Karpas-422 (cell line): ENCODE results near the gene LRRC27. TPM values are rescaled to one million over a fixed set of nuclear protein-coding genes. Genes with fewer than 3 reads are reported as not detected.

Experiments used
- DNase-seq: peaks from one replicate; pipeline ENCODE4 v3.0.0-alpha.2; 2015
- H2AFZ ChIP-seq: fragments of 200-600 bp; sonication (generic); 2 replicates; pipeline ENCODE4 v1.6.1; 2014; ENCODE audit warnings: antibody characterized with exemption, low read length, mixed read lengths
- H3K27ac ChIP-seq: fragments of 200-600 bp; sonication (generic); 2 replicates; pipeline ENCODE4 v1.5.1; 2014; ENCODE audit warnings: mild to moderate bottlenecking, low read length, moderate library complexity
- H3K27me3 ChIP-seq: fragments of 200-600 bp; sonication (generic); 2 replicates; pipeline ENCODE4 v1.6.1; 2014; ENCODE audit warnings: low read length, mixed read lengths
- H3K36me3 ChIP-seq: fragments of 200-600 bp; sonication (generic); 2 replicates; pipeline ENCODE4 v1.6.1; 2014; ENCODE audit warnings: low read length, mixed read lengths; ENCODE audit not compliant: insufficient read depth
- H3K4me1 ChIP-seq: fragments of 200-600 bp; sonication (generic); 2 replicates; pipeline ENCODE4 v1.6.1; 2014; ENCODE audit warnings: mild to moderate bottlenecking, low read length, mixed read lengths
- H3K4me2 ChIP-seq: fragments of 200-600 bp; sonication (generic); 2 replicates; pipeline ENCODE4 v1.6.1; 2014; ENCODE audit warnings: low read length, low read depth, mild to moderate bottlenecking; ENCODE audit not compliant: poor library complexity, severe bottlenecking
- H3K4me3 ChIP-seq: fragments of 200-600 bp; sonication (generic); 2 replicates; pipeline ENCODE4 v1.5.1; 2014; ENCODE audit warnings: mild to moderate bottlenecking, antibody characterized with exemption, low read length, mixed read lengths
- H3K79me2 ChIP-seq: fragments of 200-600 bp; sonication (generic); 2 replicates; pipeline ENCODE4 v1.6.1; 2014; ENCODE audit warnings: mild to moderate bottlenecking, low read length, mixed read lengths
- H3K9ac ChIP-seq: fragments of 200-600 bp; sonication (generic); 2 replicates; pipeline ENCODE4 v1.6.0; 2014; ENCODE audit warnings: low read length
- H3K9me2 ChIP-seq: fragments of 200-600 bp; sonication (generic), shearing (Covaris generic); replicated peaks from 2 replicates; pipeline ENCODE4 v1.6.0; 2014; ENCODE audit warnings: mild to moderate bottlenecking, low read length, moderate library complexity; ENCODE audit not compliant: insufficient read depth
- H3K9me3 ChIP-seq: fragments of 300-700, 200-600 bp; sonication (generic); 2 replicates; pipeline ENCODE4 v1.6.1; 2014; ENCODE audit warnings: low read length, mixed read lengths
- H4K20me1 ChIP-seq: fragments of 200-600 bp; sonication (generic); 2 replicates; pipeline ENCODE4 v1.6.1; 2014; ENCODE audit warnings: mild to moderate bottlenecking, antibody characterized with exemption, low read length, low read depth; ENCODE audit not compliant: insufficient read depth
- total RNA-seq: library from RNA; depleted of rRNA; stranded (reverse); fragments of >200 nt; shearing (Covaris generic); gene quantifications from 2 replicates; pipeline ENCODE4 v1.2.3, GENCODE V29; 2014; ENCODE audit warnings: low replicate concordance

Gene LRRC27
- total RNA-seq, 1 experiment from 2014 or later = 2.2 TPM

DNA sequence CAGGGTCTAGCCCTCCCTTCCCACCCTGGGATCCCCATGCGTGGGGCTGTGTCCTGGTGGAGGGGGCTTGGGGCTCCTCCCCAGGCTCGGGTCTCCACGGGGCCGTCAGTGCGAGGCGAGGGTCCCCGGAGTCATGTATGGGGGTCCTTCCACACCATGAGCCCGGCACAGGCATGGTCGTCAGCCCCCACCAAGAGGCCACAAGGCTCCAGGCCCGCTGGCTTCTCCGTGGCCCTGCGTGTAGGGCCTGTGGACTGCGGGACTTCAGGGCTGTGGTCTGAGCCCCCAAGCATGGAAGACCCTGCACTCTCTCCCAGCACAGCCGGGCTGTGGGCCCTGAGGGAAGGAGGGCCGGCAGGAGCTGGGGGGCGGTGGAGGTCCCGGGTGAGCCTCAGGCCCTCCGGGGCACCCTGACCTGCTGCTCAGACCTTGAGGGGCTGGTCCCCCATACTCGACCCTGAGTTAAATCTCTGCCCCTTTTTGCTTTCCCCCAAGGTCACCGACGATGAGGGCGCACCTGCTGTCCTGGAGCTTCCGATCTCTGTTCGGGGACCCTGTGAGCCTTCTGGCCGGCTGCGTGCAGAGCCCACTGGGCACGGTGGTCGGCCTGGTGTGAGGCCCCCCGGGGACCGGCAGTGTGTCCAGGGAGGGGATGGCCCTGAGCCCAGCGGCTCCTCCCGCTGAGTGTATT is 84.7 kb downstream of the LRRC27 start:
- no peak overlapping the region for H3K4me2 ChIP-seq

DNA sequence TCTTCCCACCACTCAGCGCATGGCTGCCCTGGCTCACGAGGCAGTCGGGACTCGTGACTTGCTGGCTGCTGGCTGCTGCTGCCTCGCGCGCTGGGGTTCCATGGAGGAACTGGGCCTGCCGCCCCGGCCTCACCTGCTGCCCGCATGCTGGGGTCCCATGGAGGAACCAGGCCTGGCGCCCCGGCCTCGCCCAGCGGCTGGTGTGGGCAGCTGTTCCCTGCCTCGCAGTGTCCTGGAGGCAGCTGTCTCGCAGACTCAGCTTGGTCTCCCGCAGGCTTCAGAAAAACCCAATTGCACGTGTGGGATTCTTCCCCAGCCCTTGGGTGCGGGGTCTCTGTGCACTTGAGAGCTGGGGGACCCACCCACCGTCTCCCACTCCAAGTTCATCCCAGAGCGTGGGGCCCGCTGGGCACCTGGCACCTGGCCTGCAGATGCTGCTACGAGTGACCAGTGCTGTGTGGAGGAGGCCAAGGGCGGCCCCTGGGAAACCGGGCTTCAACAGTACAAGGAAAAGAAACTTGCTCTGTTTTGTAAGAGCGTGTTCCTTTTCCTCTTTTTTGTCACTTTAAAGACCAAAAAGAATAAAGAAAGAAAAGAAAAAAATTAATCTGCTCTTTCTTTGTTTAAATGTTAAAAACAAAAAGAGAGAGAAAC is 85.4 kb downstream of the LRRC27 start:
- H3K9ac ChIP-seq = no peak overlapping the region
- DNase-seq = no peak
- H2AFZ ChIP-seq = no peak overlapping the region
- no peak overlapping the region for H3K4me3 ChIP-seq
- no peaks in the 10 kb centered on the region for H3K27me3 ChIP-seq
- no peaks in the 10 kb centered on the region for H3K9me2 ChIP-seq
- H4K20me1 ChIP-seq = no peaks in the 10 kb centered on the region; the same call in 1 of the 2 replicates
- H3K79me2 ChIP-seq = no peaks in the 10 kb centered on the region
- H3K9me3 ChIP-seq = no peaks in the 10 kb centered on the region
- no peak overlapping the region; the same call in 1 of the 2 replicates for H3K27ac ChIP-seq
- H3K36me3 ChIP-seq = no peaks in the 10 kb centered on the region
- H3K4me1 ChIP-seq = peaks cover 44% of the 10 kb centered on the region
- no peak overlapping the region for H3K4me2 ChIP-seq

More for the DNA sequence above, 84.7 kb downstream of the LRRC27 start:
- DNase-seq = no peak
- Histone ChIP-seq H3K4me1 (peaks cover 38% of the 10 kb centered on the region), H3K79me2 (no peaks in the 10 kb centered on the region), H3K9me2 (no peaks in the 10 kb centered on the region), H3K27ac (no peak overlapping the region), H4K20me1 (no peaks in the 10 kb centered on the region; the same call in 1 of the 2 replicates), H3K36me3 (no peaks in the 10 kb centered on the region), H2AFZ (no peak overlapping the region), H3K9me3 (no peaks in the 10 kb centered on the region), H3K4me3 (no peak overlapping the region), H3K27me3 (no peaks in the 10 kb centered on the region), H3K9ac (no peak overlapping the region)

DNA sequence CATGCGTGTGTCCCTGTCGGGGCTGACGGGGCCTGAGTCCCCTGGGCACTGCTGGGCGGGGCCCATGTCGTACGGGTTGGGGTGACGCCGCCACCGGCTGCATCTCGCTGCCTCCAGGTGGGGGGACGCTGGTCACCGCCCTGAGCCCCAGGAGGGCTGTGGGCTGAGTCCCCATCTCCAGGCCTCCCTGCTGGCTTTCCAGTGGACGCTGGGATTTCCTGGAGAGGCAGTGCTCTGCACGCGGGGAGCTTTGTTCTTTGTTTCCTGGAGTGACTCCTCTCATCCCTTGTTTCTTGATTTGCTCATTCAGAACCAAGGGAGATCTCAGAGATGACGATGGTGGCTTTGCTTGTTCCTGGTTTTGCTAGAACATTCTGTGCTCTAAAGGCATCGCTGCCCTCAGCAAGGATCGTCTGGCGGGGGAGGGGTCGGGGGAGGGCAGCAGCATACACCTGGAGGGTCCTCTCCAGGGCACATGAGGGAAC is 86.0 kb downstream of the LRRC27 start:
- DNase-seq = no peak
- Histone ChIP-seq H3K9me2 (no peaks in the 10 kb centered on the region), H3K4me2 (no peak overlapping the region), H3K79me2 (no peaks in the 10 kb centered on the region), H3K4me1 (peaks cover 51% of the 10 kb centered on the region), H3K27ac (peak overlapping the region; percentile 54; the same call in 1 of the 2 replicates), H3K36me3 (no peaks in the 10 kb centered on the region), H3K9me3 (no peaks in the 10 kb centered on the region), H3K9ac (no peak overlapping the region), H4K20me1 (no peaks in the 10 kb centered on the region; the same call in 1 of the 2 replicates), H2AFZ (no peak overlapping the region), H3K27me3 (no peaks in the 10 kb centered on the region), H3K4me3 (no peak overlapping the region)

DNA sequence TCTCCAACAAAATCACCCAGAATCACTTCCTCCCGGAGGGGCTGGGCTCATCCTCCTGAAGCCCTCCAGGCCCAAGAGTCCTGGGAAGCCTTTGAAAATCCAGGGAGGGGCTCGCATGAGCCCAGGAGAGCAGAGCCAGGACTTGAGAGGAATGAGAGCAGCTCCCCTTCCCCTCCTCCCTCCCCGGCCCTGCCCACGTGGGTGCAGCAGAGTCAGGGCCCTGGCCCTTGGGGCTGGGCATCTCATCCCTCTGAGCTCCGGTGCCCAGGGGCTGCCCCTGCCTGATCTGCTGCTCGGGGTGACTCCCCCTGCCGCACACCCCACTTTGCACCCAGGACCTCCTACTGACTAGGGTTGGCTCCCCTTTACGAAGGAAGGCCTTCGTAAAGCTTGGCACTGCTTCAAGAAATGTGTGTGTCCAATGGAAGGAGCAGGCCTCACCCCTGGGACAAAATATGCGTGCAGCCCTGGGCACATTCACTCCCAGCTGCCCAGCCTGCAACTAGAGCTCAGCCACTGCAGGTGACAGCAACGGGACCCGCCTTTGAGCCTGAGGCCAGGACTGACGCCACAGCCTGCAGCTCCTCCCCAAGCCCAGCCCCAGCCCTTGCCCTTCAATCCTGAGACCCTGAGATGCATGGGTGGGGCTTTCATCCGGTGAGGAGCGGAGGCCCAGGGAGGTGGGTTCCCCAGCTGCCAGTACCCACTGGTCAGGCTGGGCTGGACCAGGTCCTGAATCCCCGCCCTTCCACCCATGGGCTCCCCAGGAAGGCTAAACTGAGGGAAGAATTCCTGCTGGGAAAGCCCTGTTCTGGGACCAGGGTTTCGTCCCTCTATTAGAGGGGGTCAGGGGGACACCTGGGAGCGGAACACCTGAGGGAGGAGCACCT is 86.8 kb downstream of the LRRC27 start:
- no peak overlapping the region for H3K4me3 ChIP-seq
- no peaks in the 10 kb centered on the region for H3K79me2 ChIP-seq
- no peaks in the 10 kb centered on the region for H3K27me3 ChIP-seq
- peaks cover 57% of the 10 kb centered on the region for H3K4me1 ChIP-seq
- no peaks in the 10 kb centered on the region for H3K9me2 ChIP-seq
- peak; percentile 75 for DNase-seq
- no peaks in the 10 kb centered on the region for H3K36me3 ChIP-seq
- H3K4me2 ChIP-seq = no peak overlapping the region
- no peak overlapping the region for H3K9ac ChIP-seq
- H2AFZ ChIP-seq = no peak overlapping the region
- H3K9me3 ChIP-seq = no peaks in the 10 kb centered on the region
- H4K20me1 ChIP-seq = no peaks in the 10 kb centered on the region; the same call in 1 of the 2 replicates
- H3K27ac ChIP-seq = peak overlapping the region; percentile 54; the same call in 1 of the 2 replicates

DNA sequence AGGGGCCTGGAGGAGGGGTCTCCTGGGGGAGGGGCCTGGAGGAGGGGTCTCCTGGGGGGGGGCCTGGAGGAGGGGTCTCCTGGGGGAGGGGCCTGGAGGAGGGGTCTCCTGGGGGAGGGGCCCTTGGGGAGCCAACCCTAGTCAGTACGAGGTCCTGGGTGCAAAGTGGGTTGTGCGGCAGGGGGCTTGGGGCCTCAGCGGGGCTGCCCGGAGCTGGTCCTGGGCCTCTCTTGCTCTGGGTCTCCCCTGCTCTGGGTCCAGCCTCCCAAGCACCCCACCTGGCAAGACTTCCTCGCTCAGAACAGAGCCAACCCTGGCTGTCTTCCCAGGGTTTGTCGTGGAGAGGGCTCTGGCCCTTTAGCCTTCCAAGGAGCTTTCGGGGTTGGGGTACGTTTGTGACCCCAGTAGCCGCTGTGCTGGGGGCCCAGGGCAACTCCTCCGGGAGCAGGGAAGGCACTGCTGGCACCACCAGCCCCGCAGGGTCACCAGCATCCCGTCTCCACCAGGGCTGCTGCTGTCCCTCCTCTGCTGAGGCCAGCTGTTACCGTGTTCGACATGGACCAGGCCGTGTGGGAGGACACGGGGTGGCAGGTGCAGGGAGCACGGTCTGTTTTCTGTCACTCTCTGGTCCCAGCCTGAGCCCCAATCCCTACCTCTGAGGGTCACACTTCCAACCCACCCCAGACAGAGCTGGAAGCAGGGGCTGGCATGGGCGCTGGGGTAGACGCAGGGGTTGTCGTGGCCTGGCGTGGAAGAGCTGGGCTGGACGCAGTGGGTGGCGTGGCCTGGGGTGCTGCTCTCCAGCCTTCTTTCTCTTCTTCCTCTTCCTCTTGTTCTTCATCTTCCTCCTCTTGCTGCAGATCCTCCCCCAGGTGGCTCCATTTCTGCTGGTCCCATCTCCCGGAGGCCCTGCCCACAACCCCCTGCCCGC is 87.8 kb downstream of the LRRC27 start:
- H3K4me2 ChIP-seq = no peak overlapping the region
- peak overlapping the region; percentile 17; the same call in 1 of the 2 replicates for H3K9ac ChIP-seq

DNA sequence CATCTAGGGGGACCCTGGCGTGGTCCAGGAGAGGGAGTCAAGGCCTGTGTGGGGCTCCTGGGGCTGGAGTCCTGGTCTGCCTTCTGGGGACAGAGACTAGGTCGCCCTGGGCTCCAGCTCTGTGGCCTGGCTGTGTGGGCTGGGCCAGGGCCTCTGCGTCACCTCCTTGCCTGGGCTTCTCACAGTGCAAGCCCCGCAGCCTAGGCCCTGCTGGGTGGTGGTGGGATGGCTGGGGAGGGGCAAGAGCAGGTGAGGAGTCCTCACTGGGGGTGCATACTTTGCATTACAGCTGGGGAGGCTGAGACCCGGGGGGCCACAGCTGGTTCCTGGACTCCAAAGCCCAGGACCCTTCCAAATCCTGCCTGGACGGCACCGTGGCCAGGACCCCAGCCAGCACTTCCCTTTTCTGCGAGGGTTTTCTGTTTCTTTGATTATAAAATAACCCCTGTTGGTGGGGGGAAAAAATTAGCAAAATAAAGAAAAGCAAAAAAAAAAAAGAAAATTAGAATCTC is 88.5 kb downstream of the LRRC27 start:
- H3K4me1 ChIP-seq = peaks cover 57% of the 10 kb centered on the region
- H3K27me3 ChIP-seq = no peaks in the 10 kb centered on the region
- H3K4me2 ChIP-seq = peak overlapping the region; percentile 53
- DNase-seq = no peak
- H4K20me1 ChIP-seq = no peaks in the 10 kb centered on the region; the same call in 1 of the 2 replicates
- peak overlapping the region; percentile 17; the same call in 1 of the 2 replicates for H3K9ac ChIP-seq
- H3K4me3 ChIP-seq = no peak overlapping the region
- H2AFZ ChIP-seq = no peak overlapping the region
- H3K9me2 ChIP-seq = no peaks in the 10 kb centered on the region
- H3K27ac ChIP-seq = peak overlapping the region; percentile 66
- no peaks in the 10 kb centered on the region for H3K36me3 ChIP-seq
- no peaks in the 10 kb centered on the region for H3K79me2 ChIP-seq
- H3K9me3 ChIP-seq = no peaks in the 10 kb centered on the region

More for the DNA sequence above, 87.8 kb downstream of the LRRC27 start:
- peaks cover 57% of the 10 kb centered on the region for H3K4me1 ChIP-seq
- no peaks in the 10 kb centered on the region for H3K79me2 ChIP-seq
- H2AFZ ChIP-seq = no peak overlapping the region
- no peaks in the 10 kb centered on the region for H3K9me3 ChIP-seq
- no peaks in the 10 kb centered on the region for H3K9me2 ChIP-seq
- DNase-seq = no peak
- no peak overlapping the region for H3K4me3 ChIP-seq
- H4K20me1 ChIP-seq = no peaks in the 10 kb centered on the region; the same call in 1 of the 2 replicates
- H3K27me3 ChIP-seq = no peaks in the 10 kb centered on the region
- no peaks in the 10 kb centered on the region for H3K36me3 ChIP-seq
- peak overlapping the region; percentile 66 for H3K27ac ChIP-seq
